Stimulated activated CD8-positive, alpha-beta memory T cell treated with anti-CD3 and anti-CD28 coated beads, Interleukin-7, amount 100 ng/mL, for 1 hour (primary cell): ENCODE results near the gene DGKA.

ENCODE experiments used
- DNase-seq, 2 donors: peaks; one replicate each; pipeline ENCODE4 v3.0.0-alpha.2; 2020; ENCODE audit warnings: low read depth in 2 of 2

The DGKA gene

GRCh38 chr12:55931780-55932550 is 1.0 kb downstream of the DGKA start:
- no peak for DNase-seq

GRCh38 chr12:55932551-55932910 is 1.6 kb downstream of the DGKA start:
- no peak for DNase-seq

DNA sequence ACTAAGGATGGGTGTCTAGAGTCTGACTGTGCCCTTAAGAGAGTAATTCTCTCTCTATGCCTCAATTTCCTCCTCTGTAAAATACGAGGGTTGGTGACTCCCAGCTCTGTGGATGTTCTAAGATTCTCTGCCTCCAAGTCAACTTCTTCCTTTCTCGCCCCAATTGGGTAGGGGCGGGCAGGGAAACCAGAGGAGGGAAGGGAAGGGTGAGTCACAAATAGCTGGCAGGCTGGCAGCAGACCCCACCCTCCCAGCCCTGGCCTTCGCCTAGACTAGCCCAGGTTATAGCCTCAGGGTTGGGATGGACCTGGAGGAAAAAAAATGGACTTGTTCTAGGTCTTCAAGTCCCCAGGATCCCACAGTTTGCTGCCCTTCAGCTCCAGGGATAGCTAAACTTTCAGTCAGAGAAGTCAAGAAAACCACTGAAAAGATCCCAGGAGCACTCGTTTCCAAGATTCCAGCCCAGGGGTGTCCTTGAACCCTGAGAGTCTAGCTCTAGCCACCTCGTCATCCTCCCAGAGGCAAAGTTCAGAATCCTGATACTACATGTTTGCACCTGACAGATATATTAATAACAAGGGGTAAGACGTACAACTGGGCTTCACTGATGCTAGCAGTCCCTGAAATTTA is 2.3 kb downstream of the DGKA start:
- no peak for DNase-seq

DNA sequence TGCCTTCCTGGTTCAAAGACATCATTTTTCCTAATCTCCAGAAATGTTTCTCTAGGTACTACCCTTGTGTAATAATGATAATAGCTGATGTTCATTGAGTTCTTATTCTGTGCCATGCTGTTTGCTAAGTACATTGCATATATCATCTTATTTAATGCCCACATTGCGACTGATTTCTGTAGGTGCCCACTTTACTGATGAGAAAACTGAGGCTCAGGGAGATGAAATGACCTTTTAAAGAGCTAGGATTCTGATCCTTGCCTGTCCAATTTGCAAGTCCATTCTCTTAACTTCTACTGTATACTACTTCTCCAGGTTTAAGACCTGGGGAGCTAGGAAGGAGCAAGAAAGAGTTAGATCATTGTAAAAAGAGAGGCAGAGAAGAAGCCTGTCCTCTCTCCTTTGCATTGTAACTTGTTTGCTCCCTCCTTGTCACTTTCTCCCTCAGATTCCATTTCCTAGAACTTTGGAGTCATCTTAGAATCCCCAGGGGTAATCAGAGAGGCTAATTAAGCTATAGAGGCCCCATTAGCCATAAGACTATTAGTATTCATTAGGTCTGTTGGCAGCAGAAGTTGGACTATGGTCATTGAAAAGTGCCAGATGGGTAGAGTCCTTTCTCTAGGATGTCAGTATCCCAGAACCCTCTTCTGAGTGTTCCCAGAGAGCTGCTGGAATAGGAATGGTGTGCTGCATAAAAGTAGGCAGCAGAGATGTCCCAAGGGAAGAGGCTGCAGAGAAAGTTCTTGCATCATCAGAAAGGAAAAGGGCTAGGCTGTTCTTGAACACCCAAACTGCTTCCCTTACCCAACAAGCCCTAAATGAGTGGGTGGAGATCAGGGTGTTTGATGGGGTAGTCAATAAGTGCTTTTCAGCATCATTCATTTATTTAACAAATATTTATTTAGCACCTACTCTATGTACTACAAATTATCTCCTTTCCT is 3.1 kb downstream of the DGKA start:
- no peak for DNase-seq

DNA sequence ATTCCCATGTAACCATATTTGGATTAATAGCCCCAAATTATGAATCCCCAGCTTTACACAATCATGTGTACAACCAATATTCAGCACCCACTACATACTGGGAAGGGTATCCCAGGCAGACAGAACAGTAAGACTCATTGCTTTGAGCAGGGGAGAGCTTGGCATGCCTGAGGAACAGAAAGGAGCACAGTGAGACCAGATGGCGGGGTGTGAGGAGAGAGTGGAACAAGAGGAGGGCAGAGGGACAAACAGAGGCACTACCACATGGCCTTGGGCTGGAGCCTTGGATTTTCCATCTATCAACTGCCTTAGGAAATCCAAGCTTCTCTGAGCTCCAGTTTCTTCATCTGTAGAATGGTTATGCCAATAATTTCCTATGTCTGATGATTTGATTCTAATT is 3.8 kb downstream of the DGKA start:
- DNase-seq = no peak

DNA sequence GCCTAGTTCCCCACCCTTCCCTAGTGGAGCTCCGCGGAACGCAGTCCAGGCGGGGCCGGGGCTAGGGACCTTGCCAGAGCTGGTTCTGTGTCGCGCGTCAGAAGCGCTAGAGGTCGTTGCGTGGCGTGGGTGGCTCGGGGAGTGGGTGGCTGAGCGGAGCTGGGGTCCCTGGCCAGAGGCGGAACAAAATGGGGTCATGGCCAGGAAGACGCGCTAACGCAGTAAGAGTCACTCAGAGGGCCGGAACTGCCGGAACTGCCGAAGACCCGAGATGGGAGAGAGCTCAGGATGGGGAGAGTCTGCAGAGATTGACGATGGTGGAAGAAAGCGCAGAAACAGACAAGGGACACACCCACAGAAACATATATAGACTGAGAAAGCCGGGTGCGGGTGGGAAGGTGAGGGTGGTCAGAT is 4.8 kb downstream of the DGKA start:
- DNase-seq = no peak

GRCh38 chr12:55937981-55938380 is 7.0 kb downstream of the DGKA start:
- no peak for DNase-seq

GRCh38 chr12:55938826-55939501 is 8.0 kb downstream of the DGKA start:
- no peak for DNase-seq

GRCh38 chr12:55940065-55940732 is 9.2 kb downstream of the DGKA start:
- peak; percentile 67 to 75 for DNase-seq

- no peak for DNase-seq
These were observed 11.1 kb downstream of the DGKA start for GRCh38 chr12:55942055-55942454.

DNA sequence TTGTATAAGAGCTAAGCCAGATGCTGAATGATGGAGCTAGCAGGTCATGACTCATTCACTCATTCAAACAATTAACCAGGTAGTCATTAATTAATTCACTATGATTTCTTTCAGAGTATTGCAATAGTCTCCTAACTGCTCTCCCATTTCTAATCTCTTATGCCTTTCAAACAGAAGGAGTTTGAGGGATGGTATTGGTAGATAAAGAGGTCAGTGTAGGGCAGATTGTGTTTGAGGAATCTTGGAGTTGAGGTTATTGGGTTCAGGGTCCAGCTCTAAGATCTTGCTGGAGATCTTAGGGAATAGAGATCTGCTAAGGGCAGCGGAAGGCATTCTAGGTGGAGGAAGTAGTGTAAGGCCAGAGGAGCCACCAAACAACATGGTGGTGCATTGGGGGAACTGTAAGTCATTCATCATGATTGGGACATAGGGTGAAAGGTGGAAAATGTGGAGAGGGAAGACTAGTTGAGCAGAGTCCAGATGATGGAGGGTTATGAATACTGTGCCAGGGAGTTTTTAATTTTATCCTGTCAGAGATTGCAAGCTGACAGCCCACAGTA is 11.7 kb downstream of the DGKA start:
- DNase-seq = no peak

DNA sequence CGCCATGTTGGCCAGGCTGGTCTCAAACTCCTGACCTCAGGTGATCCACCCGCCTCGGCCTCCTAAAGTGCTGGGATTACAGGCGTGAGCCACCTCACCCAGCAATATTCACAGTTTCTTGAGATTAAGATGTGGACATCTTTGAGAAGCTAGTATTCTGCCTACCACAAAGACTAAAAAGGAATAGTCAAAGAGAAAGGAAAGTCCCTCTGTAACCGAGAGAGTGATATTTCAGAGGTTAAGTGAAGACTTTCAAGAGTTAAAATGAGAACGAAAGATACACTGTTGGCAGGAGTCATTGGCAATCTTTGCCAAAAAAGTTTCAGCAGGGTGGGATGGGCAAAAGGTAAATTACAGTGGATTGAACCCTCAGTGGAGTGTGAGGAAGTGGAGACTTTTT is 15.6 kb downstream of the DGKA start:
- no peak for DNase-seq

- DNase-seq = no peak
These were observed 24.4 kb downstream of the DGKA start for GRCh38 chr12:55955344-55955743.

DNA sequence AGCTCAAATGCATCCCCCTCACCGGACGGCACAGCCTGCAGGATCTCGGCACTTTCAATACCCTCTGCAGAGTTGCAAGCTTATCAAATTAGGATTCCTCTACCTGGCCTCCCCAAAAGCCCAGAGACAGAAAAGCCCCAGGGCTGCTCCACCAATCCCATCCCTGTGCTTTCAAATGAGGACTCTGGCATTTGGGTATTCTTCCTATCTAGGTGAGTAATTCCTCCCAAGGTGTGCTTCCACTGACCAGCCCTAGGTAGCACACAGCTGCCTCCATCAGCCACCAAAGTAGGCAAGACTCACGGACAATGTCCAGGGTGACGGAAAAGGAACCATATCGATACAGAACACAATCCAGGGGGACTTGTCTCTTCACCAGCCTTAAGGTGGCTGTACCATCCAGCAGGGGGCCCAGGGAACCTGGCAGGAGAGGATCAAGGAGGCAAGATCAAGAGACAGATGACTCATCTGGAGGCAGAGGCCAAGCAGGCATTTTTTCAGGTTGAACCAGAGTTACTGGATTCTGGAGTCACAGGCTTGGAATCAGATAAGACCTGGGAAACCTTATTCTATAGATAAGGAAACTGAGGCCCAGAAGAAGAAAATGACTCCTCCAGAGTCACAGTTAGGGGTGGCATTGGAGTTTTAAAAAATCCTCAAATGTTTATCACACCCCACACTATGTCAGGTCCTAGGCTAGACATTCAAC is 25.0 kb downstream of the DGKA start:
- DNase-seq = no peak

DNA sequence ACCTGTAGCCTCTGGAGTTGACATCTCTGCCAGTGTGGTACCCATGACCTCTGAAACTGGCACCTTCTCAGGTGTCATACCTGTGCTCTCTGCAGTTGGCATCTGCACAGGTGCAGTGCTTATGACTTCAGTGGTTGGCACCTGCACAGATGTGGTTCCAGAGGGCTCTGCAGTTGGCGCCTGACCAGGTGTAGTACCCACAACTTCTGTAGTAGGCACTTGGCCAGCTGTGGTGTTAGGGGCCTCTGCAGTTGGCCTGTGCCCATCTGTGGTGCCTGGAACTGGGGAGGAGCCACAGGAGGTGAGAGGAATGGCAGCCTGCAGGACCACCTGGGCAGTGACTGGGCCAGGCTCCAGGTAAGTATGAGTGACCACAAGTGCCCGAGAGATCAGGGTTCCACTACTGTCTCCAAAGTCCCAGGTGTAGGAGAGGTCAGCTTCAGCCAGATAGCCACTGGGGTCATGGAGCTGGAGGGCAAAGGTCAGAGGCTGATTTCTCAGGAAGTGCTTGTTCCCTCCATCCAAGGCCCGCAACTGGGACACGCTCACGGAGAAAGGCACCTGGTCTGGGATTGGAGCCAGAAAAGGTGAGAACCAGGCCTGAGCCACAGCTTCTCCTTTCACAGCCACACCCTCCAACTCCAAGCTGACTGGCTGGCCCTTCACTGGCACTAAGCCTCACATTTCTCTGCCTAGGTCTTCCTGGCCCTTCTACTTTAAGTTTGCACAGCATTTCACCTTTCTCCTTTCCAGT is 26.3 kb downstream of the DGKA start:
- no peak for DNase-seq

GRCh38 chr12:55963760-55964159 is 32.8 kb downstream of the DGKA start:
- no peak for DNase-seq

- DNase-seq = no peak
These were observed 34.3 kb downstream of the DGKA start for GRCh38 chr12:55965240-55965639.

DNA sequence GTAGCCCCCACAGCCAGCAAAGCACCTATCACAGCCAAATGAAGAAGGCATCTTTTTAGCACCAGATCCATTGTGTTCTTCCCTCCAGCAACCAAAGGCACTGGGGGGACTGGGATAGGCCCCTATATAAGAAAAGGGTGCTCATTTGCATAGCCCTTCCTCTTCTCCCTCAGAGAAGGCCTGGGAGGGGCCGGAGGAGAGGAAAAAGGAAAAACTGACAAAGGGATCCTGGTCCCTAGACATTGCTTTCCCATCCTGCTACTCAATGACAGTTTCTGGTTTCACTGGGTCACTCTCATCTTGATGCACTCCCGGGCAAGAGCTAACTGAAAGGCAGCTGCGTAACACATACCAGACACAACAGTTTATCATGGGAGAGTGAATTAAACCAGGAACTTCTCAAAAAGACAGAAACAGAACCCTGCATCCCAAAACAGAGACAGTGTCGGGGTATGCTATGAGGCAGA is 35.0 kb downstream of the DGKA start, which contains the start of gene PMEL:
Gene PMEL, minus strand, starts transcription at position 102 of the 467 bp plus-strand sequence. Its CDS starts 31 bp downstream, at position 71.
- no peak for DNase-seq
